Inflammatory macrophage (primary cell): ENCODE results near the gene ABCE1.
A peak's percentile ranks its signal among the peaks of the same experiment; 100 is the strongest.

Experiments
- DNase-seq, 2 donors: peaks; one replicate each; pipeline ENCODE4 v3.0.0-alpha.2; 2020 to 2022
- total RNA-seq, 18 experiments: gene quantifications; one replicate each; lab custom pipeline; 2026; ENCODE audit warnings: mixed read lengths in 6 of 18, inconsistent platforms in 2 of 18; lab: John Stamatoyannopoulos, UW

ABCE1 gene
- 50.4 to 223 (median 174) reads per million in 18 experiments for total RNA-seq

GRCh38 chr4:145097821-145098674 lies at the start of gene ABCE1, which contains the start of gene ANAPC10:
Gene ABCE1, plus strand, starts transcription at chr4:145098311. Its CDS starts 6,102 bp downstream, at chr4:145104413.
Gene ANAPC10, minus strand, starts transcription at chr4:145098196. Its CDS starts 2,097 bp downstream, at chr4:145096099.
- DNase-seq, result peak; percentile 97 to 99

DNA sequence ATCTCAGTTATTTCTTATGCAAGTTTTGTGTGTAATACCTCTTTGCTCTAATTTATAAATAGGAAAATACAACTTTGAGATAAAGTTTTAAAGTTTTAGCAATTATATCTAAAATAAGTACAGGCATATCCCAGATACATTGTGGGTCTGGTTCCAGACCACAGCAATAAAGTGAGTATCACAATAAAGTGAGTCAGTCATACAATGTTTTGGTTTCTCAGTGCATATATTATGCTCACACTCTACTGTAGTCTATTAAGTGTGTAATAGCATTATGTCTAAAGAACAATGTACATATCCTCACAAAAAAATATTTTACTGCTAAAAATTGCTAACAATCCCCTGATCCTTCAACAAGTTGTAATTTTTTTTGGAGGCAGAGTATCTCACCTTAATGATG lies 49.3 kb upstream of the ABCE1 start:
- DNase-seq, result no peak

- no peak for DNase-seq
Measured at GRCh38 chr4:145049241-145049640, 48.9 kb upstream of the ABCE1 start.

GRCh38 chr4:145055533-145056257 lies 42.4 kb upstream of the ABCE1 start:
- DNase-seq, result no peak

GRCh38 chr4:145056325-145057130 lies 41.6 kb upstream of the ABCE1 start:
- DNase-seq, result no peak

DNA sequence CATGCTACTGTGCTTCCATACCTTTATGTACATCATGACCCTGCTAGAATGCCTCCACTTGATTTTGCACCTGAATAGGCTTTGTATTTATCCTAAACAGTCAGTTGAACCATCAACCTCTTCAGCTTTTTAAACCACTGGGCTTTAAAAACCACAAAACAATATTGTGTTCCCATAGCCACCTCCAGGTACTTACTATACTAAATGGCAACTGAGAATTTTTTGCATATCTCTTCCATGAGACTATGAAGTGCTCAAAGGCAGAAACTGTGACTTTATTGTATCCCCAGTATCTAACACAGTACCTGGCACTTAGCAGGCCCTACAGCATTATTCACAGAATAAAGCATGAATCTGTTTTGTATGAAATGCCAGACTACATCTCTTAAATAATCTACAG lies 39.9 kb upstream of the ABCE1 start:
- DNase-seq, result no peak

DNA sequence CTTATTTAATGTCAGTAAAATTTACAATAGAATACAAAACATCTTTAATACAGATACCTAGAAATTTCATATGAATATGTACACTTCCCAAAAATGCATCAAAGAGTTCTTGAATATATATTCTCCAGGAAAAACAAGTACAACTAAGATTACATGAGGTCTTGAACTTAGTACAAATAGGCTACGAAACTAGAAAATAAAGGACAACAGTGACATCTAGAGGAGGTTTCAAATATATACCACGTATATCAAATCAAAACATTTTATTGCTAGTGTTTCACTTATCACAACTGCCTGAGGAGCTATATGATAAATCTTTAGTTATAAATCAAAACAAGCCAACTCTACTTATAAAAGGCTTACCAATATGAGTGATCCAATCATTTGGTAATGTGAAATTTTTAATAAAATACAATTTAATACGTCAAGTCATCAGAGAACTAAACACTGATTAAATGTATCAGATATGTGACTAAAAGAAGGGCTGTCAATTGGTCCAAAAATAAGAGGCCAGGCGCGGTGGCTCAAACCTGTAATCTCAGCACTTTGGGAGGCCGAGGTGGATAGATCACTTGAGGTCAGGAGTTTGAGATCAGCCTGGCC lies 36.7 kb upstream of the ABCE1 start:
- peak; percentile 5 to 65 for DNase-seq

DNA sequence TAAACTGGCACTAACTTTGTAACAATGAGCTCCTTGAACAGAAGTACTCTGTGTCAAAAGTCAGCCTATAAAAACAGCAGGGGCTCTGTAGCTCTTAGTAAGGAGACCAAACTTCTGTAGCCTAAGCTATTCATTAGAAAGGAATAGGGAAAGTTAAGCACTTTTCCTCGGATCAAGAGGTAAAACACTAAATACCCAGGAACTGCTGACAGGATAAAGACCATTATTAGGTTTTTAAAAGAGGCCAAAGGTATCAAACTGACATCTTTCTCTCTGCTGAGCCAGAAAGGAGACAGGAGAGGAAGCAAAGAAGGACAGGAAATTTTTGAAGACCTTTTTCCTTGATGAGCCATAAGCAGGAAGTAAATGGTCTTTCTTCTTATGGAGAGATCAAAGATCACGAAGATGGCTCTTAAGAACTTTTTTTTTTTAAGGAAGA lies 32.0 kb upstream of the ABCE1 start:
- no peak for DNase-seq

GRCh38 chr4:145069361-145069760 lies 28.8 kb upstream of the ABCE1 start:
- DNase-seq, result no peak

DNA sequence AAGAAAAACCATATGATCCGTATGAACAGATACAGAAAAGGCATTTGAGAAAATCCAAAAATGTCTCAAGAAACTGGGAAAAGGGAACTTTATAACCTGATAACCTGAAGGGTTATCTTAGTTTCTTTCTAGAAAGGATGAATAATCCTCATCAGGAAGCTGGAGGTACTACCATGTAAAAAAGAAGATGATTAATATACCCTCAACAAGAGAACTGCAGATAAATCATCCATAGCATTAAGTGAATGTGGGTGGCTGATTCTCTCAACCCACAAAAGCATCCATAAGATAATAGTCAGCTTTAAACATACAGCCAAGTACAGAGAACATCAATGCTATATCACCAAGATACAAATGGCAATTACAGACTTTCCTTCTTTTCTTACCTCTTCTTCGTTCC lies 26.6 kb upstream of the ABCE1 start:
- no peak for DNase-seq

DNA sequence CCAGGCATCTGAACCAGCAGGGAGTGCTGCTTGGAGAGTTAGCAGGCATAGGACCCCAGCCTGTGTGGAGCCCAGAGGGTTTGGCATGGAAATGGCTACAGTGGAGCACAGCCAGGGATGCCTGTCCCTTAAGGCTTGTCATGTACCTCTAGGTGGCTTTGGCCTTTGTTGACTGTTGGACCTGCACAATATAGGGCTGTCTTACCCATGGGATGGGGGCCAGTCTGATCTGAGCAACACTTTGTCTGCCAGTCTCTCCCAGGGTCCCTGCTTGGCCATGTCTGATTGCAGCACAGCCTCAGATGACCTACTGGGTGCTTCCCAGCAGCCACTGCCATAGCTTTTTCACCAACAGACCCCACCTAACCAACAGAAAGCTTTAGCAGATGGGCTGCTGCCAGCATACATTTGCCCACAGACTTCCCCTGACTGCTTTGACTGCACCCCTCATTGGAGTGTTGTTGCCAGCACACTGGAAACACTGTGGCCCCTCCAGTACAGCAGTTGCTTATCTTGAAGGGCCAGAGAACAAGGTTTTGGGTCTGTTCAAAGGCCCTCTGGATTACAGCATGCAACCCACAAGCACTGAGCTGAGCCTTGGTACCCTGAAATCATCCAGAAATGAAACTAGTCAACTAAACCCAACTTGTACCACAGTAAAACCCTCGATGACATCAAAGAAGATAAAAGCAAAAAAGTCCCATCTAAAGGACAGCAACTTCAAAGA lies 22.2 kb upstream of the ABCE1 start:
- DNase-seq, result no peak

DNA sequence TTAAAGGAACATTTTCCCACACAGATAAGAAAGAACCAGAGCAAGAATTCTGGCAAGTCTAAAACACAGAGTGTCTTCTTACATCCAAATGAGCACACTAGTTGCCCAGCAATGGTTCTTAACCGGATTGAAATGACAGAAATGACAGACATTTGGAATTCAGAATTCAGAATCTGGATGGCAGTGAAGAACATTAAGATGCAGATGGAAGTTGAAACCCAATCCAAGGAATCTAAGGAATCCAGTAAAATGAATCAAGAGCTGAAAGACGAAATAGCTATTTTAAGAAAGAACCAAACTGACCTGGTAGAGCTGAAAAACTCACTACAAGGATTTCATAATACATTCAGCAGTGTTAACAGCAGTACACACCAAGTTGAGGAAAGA lies 21.6 kb upstream of the ABCE1 start:
- DNase-seq, result no peak

DNA sequence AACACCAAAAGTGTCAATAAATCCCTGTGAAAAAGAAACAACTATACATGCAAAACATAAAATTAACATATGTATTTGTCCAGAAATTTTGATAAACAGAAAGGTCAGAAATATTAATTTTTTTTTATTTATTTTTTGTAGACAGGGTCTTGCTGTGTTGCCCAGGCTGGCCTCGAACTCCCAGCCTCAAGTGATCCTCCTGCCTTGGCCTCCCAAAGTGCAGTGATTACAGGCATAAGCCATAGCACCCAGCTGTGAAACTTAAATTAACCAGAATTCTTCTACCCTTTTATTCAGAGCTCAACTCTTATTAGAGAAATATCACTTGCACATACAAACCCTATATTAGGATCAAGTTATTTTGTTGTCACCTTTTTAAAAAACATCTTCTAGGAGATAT lies 16.4 kb upstream of the ABCE1 start:
- no peak for DNase-seq

DNA sequence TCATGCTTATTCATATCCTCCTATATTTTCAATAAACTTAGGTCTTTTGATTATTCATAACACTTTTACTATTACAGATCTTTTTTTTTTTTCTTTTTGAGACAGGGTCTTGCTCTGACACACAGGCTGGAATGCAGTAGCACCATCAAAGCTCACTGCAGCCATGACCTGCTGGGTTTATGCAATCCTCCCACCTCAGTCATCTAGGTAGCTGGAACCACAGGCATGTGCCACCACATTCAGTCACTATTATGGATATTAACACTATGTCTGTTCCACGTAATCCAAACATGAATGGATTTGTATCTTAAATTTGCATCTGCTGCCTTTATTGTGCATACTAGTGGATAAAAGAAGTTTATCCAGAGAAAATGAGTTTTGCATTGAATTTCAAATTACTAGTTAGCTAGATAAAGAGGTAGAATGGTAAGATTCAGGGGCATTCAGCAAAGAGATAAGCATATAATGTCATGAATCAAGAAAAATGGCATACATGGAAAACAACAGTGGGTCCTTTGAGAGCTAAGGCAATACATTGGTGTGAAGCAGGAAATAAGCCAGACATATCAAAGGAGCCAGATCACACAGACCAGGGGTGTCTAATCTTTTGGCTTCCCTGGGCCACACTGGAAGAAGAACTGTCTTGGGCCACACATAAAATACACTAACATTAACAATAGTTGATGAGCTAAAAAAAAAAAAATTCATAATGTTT lies 14.1 kb upstream of the ABCE1 start:
- no peak for DNase-seq

DNA sequence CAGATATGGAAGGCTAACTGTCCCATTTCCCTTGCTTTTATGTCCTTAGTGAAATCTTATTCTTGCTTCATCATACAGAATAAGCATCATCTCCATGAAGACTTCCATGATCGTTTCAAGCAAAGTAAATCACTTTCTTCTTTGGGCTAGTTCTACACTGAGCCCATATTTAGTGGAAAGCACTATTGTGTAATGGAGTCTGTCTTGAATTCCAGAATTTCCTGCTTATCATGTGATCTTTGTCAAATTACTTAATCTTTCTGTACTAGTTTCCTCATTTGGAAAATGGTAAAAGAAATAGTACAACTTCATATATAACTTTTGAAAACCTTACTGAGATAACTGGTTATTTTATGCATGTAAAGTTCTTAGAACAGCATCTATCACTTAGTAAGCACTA lies 7.7 kb upstream of the ABCE1 start:
- DNase-seq, result peak; percentile 7 to 62

- DNase-seq, result no peak
Measured at GRCh38 chr4:145093638-145094037, 4.5 kb upstream of the ABCE1 start.

DNA sequence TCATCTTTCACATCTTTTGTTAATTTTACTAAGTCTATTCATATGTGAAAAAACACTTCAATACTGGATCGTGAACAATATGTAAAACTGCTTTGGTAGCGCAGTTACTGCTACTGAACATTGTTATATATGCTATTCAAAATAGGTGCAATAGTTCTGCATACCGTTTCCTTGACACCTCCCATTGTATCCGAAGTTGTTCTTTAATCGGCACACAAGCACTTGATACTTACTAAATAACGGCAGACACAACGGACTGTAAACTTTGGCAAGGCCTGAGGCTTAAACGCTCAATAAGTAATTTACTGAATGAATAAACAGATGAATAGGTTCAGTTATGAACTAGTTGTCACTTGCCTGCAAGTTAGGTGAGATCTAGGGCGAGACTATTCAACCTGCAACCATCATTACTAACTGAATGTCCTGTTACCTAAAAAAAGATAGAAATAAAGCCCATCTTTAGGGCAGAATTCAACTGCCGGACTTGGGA lies 735 bp upstream of the ABCE1 start:
- DNase-seq, result no peak

DNA sequence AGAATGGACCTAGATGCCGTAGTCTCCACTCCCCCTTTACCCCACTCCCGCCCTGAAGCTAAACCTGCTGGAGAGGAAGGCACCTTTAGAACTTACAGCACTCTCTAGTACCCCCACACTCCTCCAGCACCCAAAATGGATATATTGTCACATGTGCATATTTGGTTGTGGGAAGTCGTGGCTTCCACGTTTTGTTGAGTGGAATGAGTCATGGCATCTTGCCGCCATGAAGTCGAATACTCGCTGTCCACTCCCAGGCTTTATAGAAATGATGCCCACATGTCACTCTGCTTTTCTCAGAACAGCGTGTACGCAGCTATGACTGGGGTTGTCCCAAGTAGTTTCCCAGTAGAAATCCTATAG lies 545 bp downstream of the ABCE1 start:
- peak; percentile 70 to 80 for DNase-seq

- DNase-seq, result peak in 1 of 2 donors; percentile 6
Measured at GRCh38 chr4:145099653-145100052, 1.5 kb downstream of the ABCE1 start.

DNA sequence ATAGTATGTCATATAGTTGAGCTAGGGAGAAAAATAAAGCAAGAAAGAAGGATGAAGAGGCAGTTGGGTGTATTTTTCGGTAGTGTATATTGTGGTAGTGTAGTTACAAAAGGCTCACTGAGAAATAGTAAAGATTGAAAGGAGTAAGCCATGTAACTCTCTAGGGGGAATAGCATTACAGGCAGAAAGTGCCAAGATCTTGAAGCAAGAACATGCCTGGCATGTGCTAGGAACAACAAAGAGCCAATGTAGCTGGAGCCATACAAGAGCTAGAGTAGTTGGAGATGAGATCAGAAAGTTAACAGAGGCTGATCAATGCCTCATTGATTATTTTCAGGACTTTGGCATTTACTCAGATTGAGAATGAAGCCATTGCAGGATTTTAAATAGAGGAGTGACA lies 3.0 kb downstream of the ABCE1 start:
- no peak for DNase-seq

- DNase-seq, result no peak
Measured at GRCh38 chr4:145102619-145103018, 4.5 kb downstream of the ABCE1 start.
